ENCODE measurements around the gene LY9.

DNA sequence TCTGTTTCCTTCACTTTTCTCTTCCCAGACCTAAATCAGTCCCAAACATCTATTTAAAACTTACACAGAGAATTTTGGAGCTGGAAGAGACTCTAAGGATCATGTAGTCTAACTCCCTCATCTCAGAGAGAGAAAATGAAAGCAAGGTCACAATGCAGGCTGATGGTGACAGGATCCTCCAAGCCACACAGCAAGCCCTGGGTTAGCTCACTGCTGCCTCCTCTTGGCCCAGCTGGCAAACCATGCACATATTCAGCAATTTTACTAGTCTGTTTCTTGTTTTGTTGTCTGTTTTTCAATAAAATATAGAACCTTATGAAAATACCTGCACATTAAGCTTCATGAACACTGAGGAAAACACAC lies 27.7 kb upstream of the LY9 start:
- peak; percentile 31; the same call in 1 of the 3 replicates for TF ChIP-seq CTCF (IDR thresholded peaks at IDR 0.05)
- TF ChIP-seq MAX (IDR thresholded peaks at IDR 0.05), result no peak
- TF ChIP-seq, protein P1, sequence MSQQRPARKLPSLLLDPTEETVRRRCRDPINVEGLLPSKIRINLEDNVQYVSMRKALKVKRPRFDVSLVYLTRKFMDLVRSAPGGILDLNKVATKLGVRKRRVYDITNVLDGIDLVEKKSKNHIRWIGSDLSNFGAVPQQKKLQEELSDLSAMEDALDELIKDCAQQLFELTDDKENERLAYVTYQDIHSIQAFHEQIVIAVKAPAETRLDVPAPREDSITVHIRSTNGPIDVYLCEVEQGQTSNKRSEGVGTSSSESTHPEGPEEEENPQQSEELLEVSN (IDR thresholded peaks at IDR 0.05; ENCODE audit: borderline replicate concordance, low read depth), result no peak
- no peak for TF ChIP-seq POLR2A (IDR thresholded peaks at IDR 0.05; ENCODE audit: low read length)
- no peak for TF ChIP-seq CBX8 (IDR thresholded peaks at IDR 0.05)
- TF ChIP-seq JUN (IDR thresholded peaks at IDR 0.05), result no peak
- no peak for TF ChIP-seq JUNB (IDR thresholded peaks at IDR 0.05)
